Activated naive CD8-positive, alpha-beta T cell treated with anti-CD3 and anti-CD28 coated beads, Interleukin-2, amount 10 ng/mL, durations not matched to agents 7 days and 5 days (primary cell): ENCODE data around the gene ZNF780B. TPM values are rescaled to one million over a fixed set of nuclear protein-coding genes. Genes with fewer than 3 reads are reported as not detected.

ENCODE experiments used
- ATAC-seq: fragments of 150-1000 bp; cut with Tn5 transposase; one replicate; pipeline ENCODE4 v1.10.0; 2021; ENCODE audit warnings: low read depth, moderate library complexity
- POLR2A ChIA-PET: fragments of 350-600 bp; sonication (Branson Sonifier 250); formaldehyde crosslinking; loops from one replicate; lab custom pipeline; 2021; ENCODE audit warnings: antibody characterized with exemption; lab: Charles Lee
- DNase-seq: peaks from one replicate; pipeline ENCODE4 v3.0.0; 2021
- H3K27ac Mint-ChIP-seq: one replicate; pipeline ENCODE4 v1.8.0; 2022; ENCODE audit warnings: mild to moderate bottlenecking, mixed read lengths
- H3K27me3 Mint-ChIP-seq: one replicate; pipeline ENCODE4 v1.8.0; 2022; ENCODE audit warnings: mild to moderate bottlenecking, moderate library complexity, mixed read lengths
- H3K36me3 Mint-ChIP-seq: one replicate; pipeline ENCODE4 v1.8.0; 2021; ENCODE audit warnings: mild to moderate bottlenecking, mixed read lengths
- H3K4me1 Mint-ChIP-seq: one replicate; pipeline ENCODE4 v1.8.0; 2021; ENCODE audit warnings: mixed read lengths
- H3K4me3 Mint-ChIP-seq: one replicate; pipeline ENCODE4 v1.8.0; 2022; ENCODE audit warnings: mild to moderate bottlenecking, moderate library complexity, mixed read lengths
- H3K9me3 Mint-ChIP-seq: one replicate; pipeline ENCODE4 v1.8.0; 2021; ENCODE audit warnings: mixed read lengths
- total RNA-seq, 2 experiments: library from RNA; stranded (reverse); gene quantifications; one replicate each; pipeline ENCODE4 v1.2.3, GENCODE V29; 2021

Gene ZNF780B
- total RNA-seq, 2 experiments from 2014 or later, result 35.6 to 39.4 TPM

DNA sequence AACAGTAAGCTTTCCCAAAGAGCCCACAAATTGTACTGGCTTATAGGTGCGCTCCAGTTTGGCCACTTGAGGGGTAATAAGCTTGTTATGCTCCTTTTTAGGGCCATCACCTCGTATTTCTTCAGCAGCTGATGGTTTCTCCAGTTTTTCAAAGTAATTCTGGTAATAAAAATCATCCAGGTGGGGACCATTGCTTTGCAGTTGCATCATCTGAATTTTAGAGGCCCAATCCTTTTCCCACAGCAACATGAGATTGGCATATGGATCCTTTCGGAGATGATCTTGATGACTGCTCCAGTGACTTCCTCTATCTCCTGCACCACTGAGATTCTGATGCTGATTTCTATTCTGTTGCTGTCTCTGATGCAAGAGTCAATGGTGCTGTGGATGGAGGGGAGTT, 32.1 kb downstream of the ZNF780B start:
- H3K9me3 Mint-ChIP-seq, result peaks cover 43% of the 10 kb centered on the region
- no peak overlapping the region for H3K4me3 Mint-ChIP-seq
- ATAC-seq (no peak), DNase-seq (no peak)
- no peaks in the 10 kb centered on the region for H3K4me1 Mint-ChIP-seq
- POLR2A ChIA-PET, result no interaction called here
- peaks cover 10% of the 10 kb centered on the region for H3K36me3 Mint-ChIP-seq
- peaks cover 2% of the 10 kb centered on the region for H3K27me3 Mint-ChIP-seq
- no peak overlapping the region for H3K27ac Mint-ChIP-seq

GRCh38 chr19:40013991-40014390, 42.0 kb downstream of the ZNF780B start:
- no peak overlapping the region for H3K27ac Mint-ChIP-seq
- no peak overlapping the region for H3K4me3 Mint-ChIP-seq
- H3K9me3 Mint-ChIP-seq, result peaks cover 41% of the 10 kb centered on the region
- POLR2A ChIA-PET, result no interaction called here
- no peak for DNase-seq
- no peak for ATAC-seq
- peaks cover 61% of the 10 kb centered on the region for H3K36me3 Mint-ChIP-seq
- H3K4me1 Mint-ChIP-seq, result no peaks in the 10 kb centered on the region
- no peaks in the 10 kb centered on the region for H3K27me3 Mint-ChIP-seq

- no peaks in the 10 kb centered on the region for H3K4me1 Mint-ChIP-seq
- no peak for DNase-seq
- H3K9me3 Mint-ChIP-seq, result peaks cover 31% of the 10 kb centered on the region
- POLR2A ChIA-PET, result no interaction called here
- peaks cover 82% of the 10 kb centered on the region for H3K36me3 Mint-ChIP-seq
- H3K4me3 Mint-ChIP-seq, result no peak overlapping the region
- ATAC-seq, result no peak
- H3K27me3 Mint-ChIP-seq, result no peaks in the 10 kb centered on the region
- H3K27ac Mint-ChIP-seq, result no peak overlapping the region
Observed at GRCh38 chr19:40009674-40010073, 46.4 kb downstream of the ZNF780B start.

DNA sequence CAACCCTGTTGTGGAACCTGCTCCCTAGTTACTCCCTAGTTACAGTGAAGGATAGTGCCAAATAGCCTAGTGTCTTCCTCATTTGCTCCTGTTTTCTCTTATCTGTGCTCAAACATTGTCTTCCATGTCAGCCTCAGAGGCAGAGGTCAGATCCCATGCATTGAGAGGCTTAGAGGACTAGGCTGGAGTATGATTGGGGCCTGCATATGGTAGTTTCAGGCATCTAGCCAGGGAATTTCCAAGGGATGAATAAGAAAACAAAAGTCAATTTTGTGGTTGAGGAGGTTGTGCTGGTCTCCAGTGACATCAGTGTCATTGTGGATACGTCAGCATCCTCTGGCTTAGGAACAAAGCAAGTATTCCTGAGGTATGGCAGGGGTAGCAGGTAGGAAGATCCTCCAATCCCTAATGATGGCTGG, 49.7 kb downstream of the ZNF780B start:
- POLR2A ChIA-PET, result no interaction called here

DNA sequence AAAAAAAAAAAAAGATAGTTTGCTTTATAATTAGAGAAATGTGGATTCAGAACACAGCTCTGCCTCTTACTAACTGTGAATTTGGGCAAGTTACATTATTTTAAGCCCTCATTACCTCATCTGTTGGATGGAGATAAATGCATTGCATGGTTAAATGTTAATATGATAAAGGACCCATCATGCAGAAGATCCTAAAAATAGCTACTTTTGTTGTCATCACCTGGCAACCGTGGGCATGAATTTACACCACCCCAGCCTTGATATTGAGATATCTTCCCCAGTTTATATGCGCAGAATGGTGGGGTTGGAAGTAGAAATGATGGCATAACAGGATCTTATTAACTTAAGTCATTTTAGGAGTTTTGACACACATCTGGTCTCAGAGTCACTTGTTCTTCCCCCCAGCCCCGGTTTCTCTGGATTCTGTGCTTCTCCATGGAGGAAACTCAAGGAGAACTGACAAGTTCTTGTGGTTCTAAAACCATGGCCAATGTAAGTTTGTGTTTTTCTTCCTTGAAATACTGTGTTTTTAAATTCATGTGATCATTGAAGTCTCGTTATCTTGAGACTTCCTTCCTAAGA, 50.2 kb downstream of the ZNF780B start:
- H3K27me3 Mint-ChIP-seq, result no peaks in the 10 kb centered on the region
- ATAC-seq, result no peak
- H3K9me3 Mint-ChIP-seq, result peaks cover 10% of the 10 kb centered on the region
- H3K4me3 Mint-ChIP-seq, result no peak overlapping the region
- H3K4me1 Mint-ChIP-seq, result no peaks in the 10 kb centered on the region
- no peak overlapping the region for H3K27ac Mint-ChIP-seq
- POLR2A ChIA-PET, result no interaction called here
- H3K36me3 Mint-ChIP-seq, result peaks cover 45% of the 10 kb centered on the region
- no peak for DNase-seq

More for the DNA sequence above, 49.7 kb downstream of the ZNF780B start:
- Mint-ChIP-seq H3K27me3 (no peaks in the 10 kb centered on the region), H3K27ac (no peak overlapping the region), H3K9me3 (peaks cover 10% of the 10 kb centered on the region), H3K4me1 (no peaks in the 10 kb centered on the region), H3K36me3 (peaks cover 49% of the 10 kb centered on the region), H3K4me3 (no peak overlapping the region)
- ATAC-seq, result no peak
- no peak for DNase-seq

GRCh38 chr19:39998501-39998900, 57.5 kb downstream of the ZNF780B start:
- ATAC-seq, result no peak
- POLR2A ChIA-PET, result no interaction called here
- DNase-seq, result no peak
- Mint-ChIP-seq H3K36me3 (peaks cover 19% of the 10 kb centered on the region), H3K27ac (peak overlapping the region; percentile 40), H3K4me3 (peak overlapping the region; percentile 26), H3K9me3 (peaks cover 4% of the 10 kb centered on the region), H3K27me3 (no peaks in the 10 kb centered on the region), H3K4me1 (peaks cover 22% of the 10 kb centered on the region)

DNA sequence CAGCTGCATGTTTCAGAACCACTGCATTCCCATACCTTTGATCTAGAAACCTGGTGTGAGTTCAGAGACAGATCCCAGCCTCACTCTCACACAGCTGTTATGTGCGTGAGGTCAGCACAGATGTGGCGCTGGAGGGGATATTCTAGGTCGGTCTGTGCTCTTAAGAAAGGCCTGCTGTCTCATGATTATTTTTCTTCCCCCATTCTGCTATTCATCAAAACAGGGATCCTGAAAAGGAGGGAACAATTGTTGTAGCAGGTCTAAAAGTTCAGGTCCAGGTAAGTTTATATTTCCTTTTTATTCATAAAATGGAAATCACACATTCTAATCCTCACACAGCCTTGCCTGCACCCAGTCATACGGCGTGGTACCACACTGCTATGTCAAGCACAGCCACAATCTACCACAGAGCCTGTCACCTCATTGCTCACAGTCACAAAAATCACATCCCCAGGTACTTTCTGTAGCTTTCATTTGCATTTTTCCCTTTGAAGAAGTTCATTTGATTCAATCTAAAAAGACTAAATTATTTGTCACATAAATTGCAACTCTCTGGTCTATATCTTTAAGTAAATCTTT, 58.3 kb downstream of the ZNF780B start:
- peak overlapping the region; percentile 95 for H3K27ac Mint-ChIP-seq
- peaks cover 25% of the 10 kb centered on the region for H3K36me3 Mint-ChIP-seq
- ATAC-seq, result no peak
- no peak for DNase-seq
- H3K4me3 Mint-ChIP-seq, result peak overlapping the region; percentile 98
- no peaks in the 10 kb centered on the region for H3K27me3 Mint-ChIP-seq
- H3K9me3 Mint-ChIP-seq, result peaks cover 7% of the 10 kb centered on the region
- POLR2A ChIA-PET, result interaction anchor here (1.1 to 2.7 kb wide), 4 partner anchors 27 to 152 kb away, joined by 5 to 23 read pairs (median 6); partner anchors contain the start of genes FBL, PSMC4, ZNF780A and ZNF780B
- H3K4me1 Mint-ChIP-seq, result peaks cover 25% of the 10 kb centered on the region

GRCh38 chr19:39996811-39997637, 59.0 kb downstream of the ZNF780B start, which contains the start of gene ZNF546:
Gene ZNF546 (plus strand): TSS chr19:39997060. CDS start chr19:39998327, 1,267 bp downstream.
- Mint-ChIP-seq H3K4me3 (peak within 1 kb of the TSS; percentile 98), H3K4me1 (peaks cover 30% of the 10 kb centered on the region), H3K27me3 (no peaks in the 10 kb centered on the region), H3K9me3 (peaks cover 8% of the 10 kb centered on the region), H3K27ac (peak within 1 kb of the TSS; percentile 95), H3K36me3 (peaks cover 30% of the 10 kb centered on the region)
- ATAC-seq (peak; percentile 90), DNase-seq (peak; percentile 90)
- POLR2A ChIA-PET, result interaction anchor here (0.7 to 2.7 kb wide), 7 partner anchors 15 to 172 kb away, joined by 3 to 23 read pairs (median 5); partner anchors contain the start of genes FBL, PSMC4, ZNF780A and ZNF780B

GRCh38 chr19:39996218-39996810, 59.7 kb downstream of the ZNF780B start:
- Mint-ChIP-seq H3K9me3 (peaks cover 8% of the 10 kb centered on the region), H3K4me1 (peaks cover 30% of the 10 kb centered on the region), H3K4me3 (peak overlapping the region; percentile 98), H3K27me3 (no peaks in the 10 kb centered on the region), H3K36me3 (peaks cover 31% of the 10 kb centered on the region), H3K27ac (peak overlapping the region; percentile 95)
- DNase-seq (no peak), ATAC-seq (peak; percentile 55)
- POLR2A ChIA-PET, result interaction anchor here (0.7 to 2.7 kb wide), 6 partner anchors 15 to 172 kb away, joined by 3 to 23 read pairs (median 6); partner anchors contain the start of genes FBL, PSMC4 and ZNF780B

GRCh38 chr19:39995794-39996193, 60.2 kb downstream of the ZNF780B start:
- Mint-ChIP-seq H3K4me1 (peaks cover 30% of the 10 kb centered on the region), H3K4me3 (peak overlapping the region; percentile 80), H3K9me3 (peaks cover 8% of the 10 kb centered on the region), H3K27me3 (no peaks in the 10 kb centered on the region), H3K36me3 (peaks cover 31% of the 10 kb centered on the region), H3K27ac (peak overlapping the region; percentile 32)
- POLR2A ChIA-PET, result interaction anchor here (1.8 to 2.7 kb wide), 2 partner anchors 25 to 150 kb away, joined by 6 to 23 read pairs; partner anchors contain the start of genes FBL and PSMC4
- DNase-seq (no peak), ATAC-seq (no peak)

- H3K4me3 Mint-ChIP-seq, result no peak overlapping the region
- POLR2A ChIA-PET, result no interaction called here
- H3K27ac Mint-ChIP-seq, result no peak overlapping the region
- no peaks in the 10 kb centered on the region for H3K27me3 Mint-ChIP-seq
- H3K9me3 Mint-ChIP-seq, result peaks cover 8% of the 10 kb centered on the region
- H3K36me3 Mint-ChIP-seq, result peaks cover 30% of the 10 kb centered on the region
- DNase-seq (no peak), ATAC-seq (no peak)
- H3K4me1 Mint-ChIP-seq, result peaks cover 31% of the 10 kb centered on the region
Observed at GRCh38 chr19:39994361-39994760, 61.7 kb downstream of the ZNF780B start.

DNA sequence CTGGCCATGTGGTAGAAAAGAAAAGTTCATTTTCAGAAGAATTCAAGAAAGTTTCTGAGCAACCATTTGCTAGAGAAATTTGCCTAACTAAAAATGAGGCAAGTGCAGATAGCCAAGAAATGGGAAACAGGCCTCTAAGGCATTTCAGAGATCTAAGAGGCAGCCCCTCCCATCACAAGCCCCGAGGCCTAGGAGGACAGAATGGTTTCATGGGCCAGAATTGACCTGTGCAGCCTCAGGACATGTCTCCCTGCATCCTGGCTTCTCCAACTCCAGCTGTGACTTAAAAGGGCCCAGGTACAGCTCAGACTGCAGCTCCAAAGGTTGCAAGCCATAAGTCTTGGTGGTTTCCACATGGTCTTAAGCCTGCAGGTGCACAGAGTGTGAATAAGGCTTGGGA, 62.4 kb downstream of the ZNF780B start:
- Mint-ChIP-seq H3K27ac (no peak overlapping the region), H3K9me3 (peaks cover 8% of the 10 kb centered on the region), H3K36me3 (peaks cover 30% of the 10 kb centered on the region)

DNA sequence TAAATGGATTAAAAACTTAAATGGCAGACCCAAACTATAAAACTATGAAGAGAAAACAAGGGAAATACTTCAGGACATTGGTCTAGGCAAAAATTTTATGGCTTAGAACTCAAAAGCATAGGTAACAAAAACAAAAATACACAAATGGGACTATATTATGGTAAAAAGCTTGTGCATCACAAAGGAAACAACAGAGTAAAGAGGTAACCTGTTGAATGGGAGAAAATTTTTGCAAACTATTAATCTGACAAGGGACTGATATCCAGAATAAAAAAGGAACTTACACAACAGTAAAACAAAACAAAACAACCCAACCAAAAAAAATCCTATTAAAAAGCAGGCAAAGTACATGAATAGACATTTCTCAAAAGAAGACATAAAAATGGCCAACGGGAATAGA, 68.4 kb downstream of the ZNF780B start:
- Mint-ChIP-seq H3K36me3 (peaks cover 50% of the 10 kb centered on the region), H3K4me1 (peaks cover 8% of the 10 kb centered on the region)
- DNase-seq, result no peak

More for the DNA sequence above, 62.4 kb downstream of the ZNF780B start:
- DNase-seq, result no peak
- ATAC-seq, result no peak
- POLR2A ChIA-PET, result no interaction called here
- H3K4me3 Mint-ChIP-seq, result no peak overlapping the region
- H3K27me3 Mint-ChIP-seq, result no peaks in the 10 kb centered on the region
- H3K4me1 Mint-ChIP-seq, result peaks cover 31% of the 10 kb centered on the region

More for the DNA sequence above, 68.4 kb downstream of the ZNF780B start:
- Mint-ChIP-seq H3K9me3 (peaks cover 26% of the 10 kb centered on the region), H3K27ac (no peak overlapping the region), H3K27me3 (no peaks in the 10 kb centered on the region), H3K4me3 (no peak overlapping the region)
- POLR2A ChIA-PET, result no interaction called here
- no peak for ATAC-seq
